HG03442 (cell line): ENCODE results near the gene CIITA.
"Not testable (repeated sequence)": the region's sequence is repeated elsewhere in the genome, so short reads cannot be mapped to it uniquely, and the experiment has no call there.

Experiments used
- ATAC-seq: cut with Tn5 transposase; IDR thresholded peaks from one replicate; pipeline ENCODE4 v1.9.1; 2021; ENCODE audit warnings: mild to moderate bottlenecking, moderate library complexity; ENCODE audit not compliant: unreplicated experiment

Gene CIITA

DNA sequence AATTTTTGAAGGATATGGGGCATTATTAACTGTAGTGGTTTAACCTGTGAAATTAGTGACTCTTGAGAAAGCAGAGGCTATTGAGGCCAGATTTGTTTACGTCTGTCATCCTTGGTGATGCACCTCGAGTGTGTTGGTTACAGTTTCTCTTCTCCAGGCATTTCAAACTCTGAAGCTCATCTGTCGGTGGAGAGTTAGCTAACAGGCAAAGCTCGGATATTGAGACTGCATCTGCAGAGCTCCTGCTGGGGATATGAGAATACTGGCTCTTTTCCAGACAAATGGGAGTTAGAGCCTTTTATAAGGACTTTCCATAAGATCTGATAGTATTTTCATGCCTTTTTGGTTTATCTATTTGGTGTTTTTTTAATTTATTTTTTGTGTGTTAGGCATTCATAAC is 74.0 kb downstream of the CIITA start:
- no peak for ATAC-seq

DNA sequence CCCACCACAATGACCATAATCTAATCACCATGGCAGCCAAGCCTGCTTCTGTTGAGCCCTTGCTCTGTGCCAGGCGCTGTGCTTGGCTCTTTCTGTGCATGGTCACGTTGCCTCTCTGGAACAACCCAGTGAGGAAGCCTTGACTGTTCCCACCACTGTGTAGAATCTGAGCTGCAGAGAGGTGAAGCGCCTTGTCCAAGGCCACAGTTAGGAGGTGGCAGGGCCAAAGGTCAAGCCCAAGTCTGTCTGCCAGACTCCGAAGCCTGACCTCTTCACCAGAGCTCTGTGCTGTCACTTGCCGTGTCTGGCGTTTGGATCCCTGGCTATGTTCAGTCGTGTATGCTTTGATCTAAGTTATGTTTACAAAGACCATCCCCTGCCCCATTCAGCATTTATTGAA is 77.9 kb downstream of the CIITA start:
- no peak for ATAC-seq

DNA sequence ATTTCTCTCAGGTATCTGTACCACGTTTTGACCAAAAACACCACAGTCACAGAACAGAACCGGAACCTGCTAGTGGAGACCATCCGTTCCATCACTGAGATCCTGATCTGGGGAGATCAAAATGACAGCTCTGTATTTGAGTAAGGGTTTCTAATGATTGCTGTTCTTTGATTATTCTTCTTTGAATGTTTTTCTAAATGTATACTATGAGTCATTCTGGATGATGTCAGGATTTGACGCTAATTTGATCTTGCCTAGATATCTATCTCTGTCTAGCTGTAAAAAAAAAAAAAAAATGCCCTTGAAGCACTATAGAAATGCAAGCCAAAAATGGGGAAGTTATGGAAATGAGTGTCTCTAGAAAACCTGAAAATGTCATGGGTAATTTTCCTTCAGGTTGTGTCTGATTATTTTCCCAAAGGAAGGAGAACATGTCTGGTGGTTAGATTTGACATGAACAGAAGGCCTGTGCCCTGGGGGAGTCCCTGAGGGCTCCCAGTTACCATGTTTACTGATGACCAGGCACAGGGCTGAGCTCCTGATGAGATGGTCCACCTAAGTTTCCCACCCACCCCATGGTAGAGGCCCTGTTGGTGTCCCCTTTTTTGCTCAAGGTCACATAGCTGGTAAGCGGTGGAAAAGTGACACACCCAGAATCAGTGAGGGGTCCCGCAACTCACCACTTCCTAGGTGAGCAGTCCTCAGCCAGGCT is 80.9 kb downstream of the CIITA start:
- ATAC-seq = no peak

DNA sequence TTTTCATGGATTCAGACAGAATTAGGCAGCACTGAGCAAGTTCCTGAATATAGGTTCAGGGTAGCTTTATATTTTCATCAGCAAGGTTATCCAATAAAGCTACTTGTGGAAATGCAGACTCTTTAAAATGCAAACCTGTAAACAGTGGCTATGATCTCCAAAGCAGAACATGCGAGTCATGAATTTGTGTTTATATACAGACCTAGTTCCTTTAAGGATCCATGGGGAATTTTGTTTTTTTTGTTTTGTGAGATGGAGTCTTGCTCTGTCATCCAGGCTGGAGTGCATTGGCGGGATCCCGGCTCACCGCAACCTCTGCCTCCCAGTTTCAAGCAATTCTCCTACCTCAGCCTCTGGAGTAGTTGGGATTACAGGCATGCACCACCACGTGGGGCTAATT is 82.2 kb downstream of the CIITA start:
- no peak for ATAC-seq

DNA sequence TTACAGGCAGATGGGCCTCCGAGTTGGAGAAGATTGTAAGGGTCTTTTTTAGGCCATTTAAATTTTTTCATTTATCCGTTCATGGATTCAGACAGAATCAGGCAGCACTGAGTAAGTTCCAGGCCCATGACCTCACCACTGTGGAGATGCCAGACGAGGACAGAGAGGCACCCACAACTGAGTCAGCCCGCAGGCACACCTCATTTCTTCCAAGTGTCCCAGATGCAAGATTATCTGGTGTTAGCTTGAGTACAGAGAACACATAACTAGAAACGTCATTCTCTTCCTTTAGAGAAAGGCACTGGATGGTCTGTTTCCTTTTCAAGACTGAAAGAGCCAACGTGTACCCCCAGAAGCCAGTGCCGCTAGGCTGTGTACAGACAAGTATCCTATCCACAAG is 84.2 kb downstream of the CIITA start:
- ATAC-seq = no peak

DNA sequence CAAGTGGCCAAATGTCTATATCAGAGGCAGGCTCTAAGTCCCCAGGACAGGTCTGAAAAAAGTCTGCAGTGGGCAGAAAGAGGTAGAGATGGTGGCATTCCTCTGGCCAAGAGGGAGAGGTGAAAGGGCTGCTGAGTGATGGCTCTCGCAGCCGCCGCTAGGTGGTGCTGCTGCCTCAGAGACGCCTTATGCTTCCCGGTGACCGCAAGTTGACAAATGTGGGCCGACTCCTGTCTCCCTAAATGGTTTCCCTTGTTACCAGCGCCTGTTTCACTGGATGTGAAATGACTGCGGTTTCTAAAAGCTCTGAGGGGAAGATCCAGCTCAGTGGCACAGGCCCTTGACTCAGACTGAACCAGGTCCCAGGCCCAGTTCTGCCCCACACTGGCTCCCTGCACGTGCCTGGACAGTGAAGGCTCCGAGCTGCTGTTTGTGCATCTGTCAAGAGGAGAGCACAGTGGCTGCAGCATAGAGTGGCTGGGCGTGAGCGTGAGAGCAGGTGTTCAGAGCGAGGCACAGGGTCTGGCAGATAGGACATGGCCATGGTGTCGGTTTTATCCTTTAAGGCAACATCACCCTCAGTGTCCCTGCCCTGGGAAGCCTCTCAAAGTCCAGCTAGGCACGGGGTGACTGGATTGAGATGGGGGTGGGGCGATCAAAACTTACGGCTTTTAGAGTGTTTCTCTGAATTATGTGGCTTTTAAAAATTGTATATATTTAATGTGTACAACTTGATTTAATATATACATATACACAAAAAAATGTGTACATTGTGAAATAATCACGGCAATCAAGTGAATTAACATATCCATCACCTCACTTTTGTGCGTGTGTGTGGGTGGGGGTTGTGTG is 87.3 kb downstream of the CIITA start:
- ATAC-seq = peak; percentile 41

DNA sequence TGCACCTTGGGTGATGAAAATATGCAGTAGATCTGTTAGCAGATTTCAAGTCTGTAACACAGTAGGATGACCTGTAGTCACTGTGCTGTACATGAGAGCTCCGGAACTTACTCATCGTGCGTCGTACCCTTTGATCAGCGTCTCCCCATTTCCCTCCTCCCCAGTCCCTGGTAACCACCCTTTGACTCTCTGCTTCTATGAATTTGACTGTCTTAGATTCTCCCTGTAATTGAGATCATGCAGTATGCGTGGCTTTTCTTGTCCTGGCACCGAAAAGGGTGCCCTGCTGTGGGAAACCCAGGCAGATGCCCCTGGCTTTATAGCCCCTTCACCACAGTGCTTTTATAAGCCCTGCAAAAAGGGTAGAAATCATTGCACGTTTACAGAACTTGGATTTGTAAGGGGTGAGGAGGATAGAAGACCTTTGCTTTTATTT is 87.9 kb downstream of the CIITA start:
- ATAC-seq = peak; percentile 50

DNA sequence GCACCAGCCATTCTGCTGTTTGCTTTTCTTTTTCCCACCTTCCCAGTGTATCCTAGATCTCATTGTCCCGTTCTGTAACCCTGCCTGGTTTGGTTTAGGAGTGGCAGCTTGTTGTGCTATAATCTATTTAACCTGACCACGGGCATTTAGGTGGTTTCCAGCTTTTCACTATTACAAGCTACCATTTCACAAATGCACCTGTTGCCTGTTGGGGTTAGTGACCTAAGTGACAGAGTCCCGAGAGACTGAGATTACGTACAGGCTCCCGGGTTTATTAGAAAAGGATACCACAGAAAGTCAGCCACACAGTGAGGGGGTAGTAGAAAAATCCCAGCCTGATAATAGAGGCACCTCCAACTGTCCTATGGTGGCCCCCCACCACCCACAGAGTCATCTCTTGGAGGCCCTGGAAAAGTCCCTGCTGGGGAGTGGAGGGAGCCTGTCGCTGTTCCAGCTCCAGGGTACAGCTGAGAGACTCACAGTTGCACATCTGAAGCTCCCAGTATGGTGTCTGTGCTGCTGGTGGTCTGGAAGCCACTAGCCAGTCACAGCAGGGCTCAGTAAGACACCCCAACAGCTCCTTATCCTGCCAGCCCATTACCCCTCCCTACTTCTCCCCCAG is 88.5 kb downstream of the CIITA start:
- peak; percentile 58 for ATAC-seq

DNA sequence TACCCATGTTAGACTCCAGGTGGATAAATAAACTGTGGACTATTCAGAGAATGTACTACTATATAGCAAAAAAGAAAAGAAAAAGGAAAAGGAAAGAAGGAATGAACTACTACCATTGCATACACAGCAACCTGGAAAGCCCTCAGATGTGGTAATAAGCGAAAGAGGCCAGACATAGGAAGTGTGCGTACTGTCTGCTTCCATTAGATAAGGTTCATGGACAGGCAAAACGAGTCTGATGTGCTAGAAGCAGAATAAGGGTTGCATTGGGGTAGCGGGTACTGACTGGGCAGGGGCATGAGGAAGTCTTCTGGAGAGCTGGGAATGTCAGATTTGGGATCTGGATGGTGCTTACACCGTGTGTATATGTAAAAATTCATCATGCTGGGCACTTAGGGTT is 89.1 kb downstream of the CIITA start:
- no peak for ATAC-seq

DNA sequence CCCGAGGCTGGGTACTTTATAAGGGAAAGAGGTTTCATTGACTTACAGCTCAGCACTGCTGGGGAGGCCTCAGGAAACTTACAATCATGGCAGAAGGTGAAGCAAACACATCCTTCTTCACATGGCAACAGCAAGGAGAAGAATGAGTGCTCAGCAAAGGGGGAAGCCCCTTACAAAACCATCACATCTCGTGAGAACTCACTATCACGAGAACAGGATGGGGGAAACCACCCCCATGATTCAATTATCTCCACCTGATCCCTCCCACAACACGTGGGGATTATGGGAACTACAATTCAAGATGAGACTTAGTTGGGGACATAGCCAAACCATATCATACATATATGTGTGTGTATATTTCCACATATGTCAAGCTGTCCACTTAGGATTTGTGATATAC is 89.6 kb downstream of the CIITA start:
- not testable (repeated sequence) for ATAC-seq

DNA sequence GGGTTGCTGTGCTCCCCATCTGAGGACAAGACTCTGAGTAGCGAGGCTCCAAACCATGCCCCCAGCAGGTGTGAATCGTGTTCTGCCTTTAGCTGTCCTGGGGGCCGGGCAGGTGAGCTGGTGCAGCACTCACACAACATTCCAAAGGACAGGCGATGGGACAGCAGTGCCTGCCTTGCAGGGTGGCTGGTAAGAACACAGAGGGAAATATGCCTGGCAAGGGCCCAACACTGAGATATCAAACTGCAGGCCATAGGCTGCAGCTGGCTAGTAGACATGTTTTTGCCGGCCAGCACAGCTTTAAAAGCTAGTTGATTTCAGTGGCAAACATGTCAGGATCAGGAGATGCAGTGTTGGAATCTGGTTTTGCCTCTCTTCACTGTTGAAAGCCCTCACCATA is 91.0 kb downstream of the CIITA start:
- no peak for ATAC-seq

DNA sequence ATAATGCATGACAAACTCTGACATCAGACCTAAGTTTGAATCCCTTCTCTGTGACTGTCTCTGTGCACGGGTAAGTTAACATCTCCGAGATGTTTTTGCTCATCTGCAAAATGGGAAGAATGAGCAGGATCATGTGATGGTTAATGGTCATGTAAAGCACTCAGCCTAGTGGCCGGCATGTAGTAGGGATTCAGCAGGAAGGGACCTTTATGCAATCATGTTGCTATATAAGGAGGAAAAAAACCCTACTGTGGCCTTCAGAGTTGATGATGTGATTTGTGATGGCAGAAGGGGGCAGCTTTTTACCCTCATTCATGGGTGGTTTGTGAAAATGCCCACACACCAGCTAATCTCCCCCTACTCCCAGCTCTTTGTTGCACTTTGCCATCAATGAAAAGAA is 91.5 kb downstream of the CIITA start:
- no peak for ATAC-seq

DNA sequence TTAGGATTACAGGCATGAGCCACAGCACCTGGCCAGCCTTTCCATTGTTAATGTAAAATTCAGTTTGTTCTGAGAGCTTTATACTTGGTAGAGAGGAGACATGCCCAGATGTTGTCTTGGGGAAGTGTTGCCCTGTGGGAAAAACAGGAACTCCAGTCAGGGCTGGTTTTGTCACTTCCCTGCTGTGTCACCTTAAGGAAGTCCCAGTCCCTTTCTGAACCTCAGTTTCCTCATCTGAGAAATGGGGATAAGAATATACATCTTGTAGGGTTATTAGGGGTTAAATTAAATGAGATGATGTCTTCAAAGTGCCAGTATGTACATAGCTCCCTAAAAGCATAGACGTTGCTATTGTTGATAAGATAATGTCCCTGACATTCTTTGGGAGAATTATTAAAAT is 92.6 kb downstream of the CIITA start:
- no peak for ATAC-seq

DNA sequence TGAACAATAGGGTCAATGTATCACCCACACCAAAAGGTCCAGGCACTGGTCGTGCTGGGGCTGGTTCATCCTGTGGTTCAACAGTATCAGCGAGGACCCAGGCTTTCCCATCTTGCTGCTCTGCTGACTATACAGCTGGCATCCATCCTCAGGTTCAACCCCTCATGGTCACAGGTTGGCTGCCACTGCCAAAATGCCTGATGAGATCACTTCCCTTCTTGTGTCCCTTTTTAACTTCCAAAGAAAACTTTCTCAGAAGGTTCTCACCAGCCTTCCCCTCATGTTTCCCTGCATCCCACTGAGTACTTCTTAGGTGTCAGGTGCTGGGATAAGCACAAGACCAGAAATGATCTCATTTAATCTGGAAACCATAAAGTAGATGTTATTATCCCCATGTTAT is 93.1 kb downstream of the CIITA start:
- no peak for ATAC-seq

DNA sequence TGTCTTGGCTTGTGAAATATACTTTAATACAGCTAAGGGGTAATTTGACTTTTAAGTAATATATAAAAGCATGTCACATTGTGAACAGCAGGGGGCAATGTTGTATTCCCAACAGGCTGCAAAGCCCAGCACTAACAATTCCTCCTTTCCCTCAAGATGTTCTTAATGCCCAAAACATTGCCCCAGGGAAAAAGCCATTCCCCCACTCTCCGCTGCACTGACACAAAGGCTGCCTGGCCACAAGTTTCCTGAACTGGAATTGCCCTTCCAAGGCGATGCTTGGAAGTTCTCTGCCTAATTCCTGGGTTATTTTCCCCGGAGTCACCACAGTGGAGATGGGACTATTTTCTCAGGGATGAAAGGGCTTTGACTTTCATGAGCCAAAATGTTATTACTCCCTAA is 94.6 kb downstream of the CIITA start:
- ATAC-seq = no peak

DNA sequence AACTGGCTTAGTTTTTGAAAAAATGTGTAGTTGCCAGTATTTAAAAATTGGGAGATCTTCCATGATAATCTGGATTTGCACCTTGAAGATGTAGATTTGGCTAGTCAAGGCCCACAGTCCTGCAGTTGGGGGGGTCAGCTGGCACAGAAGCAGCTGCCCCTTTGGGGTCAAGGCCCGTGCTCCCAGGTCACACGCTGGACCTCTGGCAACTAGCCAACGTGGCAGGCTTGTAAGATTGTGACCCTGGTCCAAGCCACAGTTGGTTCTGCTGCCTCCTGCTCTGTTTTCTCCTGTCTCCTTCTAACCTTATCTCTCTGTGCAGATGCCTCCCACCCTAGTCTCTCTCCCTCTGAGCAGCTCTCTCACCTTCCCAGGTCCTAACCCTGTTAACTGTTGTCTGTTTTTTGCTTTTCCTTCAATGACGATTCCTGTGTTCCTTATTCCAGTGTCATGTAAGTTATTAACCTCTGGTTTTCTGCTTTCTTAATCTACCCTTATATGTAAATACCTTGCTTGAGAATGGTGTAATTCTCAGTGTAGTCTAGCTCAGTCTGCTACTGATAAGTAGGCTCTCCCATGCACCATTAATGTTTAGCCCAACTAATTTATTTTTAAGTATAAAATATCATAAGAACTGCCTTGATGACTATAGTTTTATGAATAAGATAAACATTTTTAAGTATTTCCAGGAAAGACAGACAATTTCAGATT is 95.3 kb downstream of the CIITA start:
- no peak for ATAC-seq

DNA sequence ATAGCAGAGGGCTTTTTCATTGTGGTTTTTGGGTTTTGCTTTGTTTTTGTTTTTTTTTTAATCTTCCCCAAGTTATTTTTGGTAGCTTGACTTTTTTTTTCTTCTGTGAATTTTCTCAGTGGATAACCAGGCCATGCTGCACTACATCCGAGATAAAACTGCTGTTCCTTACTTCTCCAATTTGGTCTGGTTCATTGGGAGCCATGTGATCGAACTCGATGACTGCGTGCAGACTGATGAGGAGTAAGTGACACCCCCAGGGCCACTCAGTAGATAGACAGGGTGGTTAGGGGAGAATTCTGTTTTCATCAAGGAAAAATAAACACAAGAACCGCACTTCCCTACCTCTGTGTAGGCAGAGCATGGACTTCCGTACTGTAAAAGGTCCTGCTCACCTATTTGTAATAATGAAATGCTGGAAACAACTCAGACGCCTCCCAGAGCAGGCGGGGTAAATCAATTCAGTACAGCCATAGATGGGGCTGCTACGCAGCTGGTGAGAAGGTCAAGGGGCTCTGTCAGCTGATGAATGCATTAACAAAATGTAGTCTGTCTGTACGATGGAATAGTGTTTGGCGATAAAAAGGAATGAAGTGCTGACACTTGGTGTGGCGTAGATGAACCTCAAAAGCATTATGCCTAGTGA is 95.9 kb downstream of the CIITA start:
- ATAC-seq = no peak

DNA sequence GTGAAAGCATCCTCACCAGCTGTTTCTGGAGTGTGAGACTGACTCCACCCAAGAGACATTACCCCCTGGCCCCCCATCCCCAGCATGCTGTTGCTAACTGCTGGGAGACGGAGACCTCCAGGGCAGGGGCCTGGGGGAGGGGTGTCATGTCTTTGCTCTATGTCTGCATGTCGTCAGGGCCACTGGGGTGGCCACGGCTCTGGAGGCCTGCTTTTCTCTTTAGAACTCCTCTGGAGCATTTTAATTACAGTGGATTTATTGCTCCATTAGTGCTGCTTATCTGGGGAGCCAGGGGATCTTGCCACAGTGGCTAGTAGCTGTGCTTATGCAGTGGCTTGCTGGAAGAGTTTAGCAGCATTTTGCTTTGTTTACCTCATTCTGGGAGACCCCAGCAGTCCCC is 99.6 kb downstream of the CIITA start:
- no peak for ATAC-seq

DNA sequence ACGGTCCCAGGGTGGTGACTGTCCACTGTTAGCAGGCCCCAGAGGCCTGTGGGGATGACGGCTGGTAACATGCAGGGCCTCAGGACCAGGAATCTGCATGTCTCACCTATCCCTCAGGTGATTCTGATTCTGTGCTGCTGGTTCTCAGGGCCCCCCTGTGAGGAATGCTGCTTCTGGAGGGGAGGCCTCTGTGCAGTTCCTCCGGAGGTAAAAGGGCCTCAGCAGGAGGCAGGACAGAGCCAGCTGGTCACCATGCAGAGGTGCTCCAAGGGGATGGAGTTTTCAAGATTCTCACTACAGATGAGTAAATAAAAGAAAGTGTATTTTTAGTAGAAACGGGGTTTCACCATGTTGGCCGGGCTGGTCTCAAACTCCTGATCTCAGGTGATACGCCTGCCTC is 101.1 kb downstream of the CIITA start:
- ATAC-seq = no peak

DNA sequence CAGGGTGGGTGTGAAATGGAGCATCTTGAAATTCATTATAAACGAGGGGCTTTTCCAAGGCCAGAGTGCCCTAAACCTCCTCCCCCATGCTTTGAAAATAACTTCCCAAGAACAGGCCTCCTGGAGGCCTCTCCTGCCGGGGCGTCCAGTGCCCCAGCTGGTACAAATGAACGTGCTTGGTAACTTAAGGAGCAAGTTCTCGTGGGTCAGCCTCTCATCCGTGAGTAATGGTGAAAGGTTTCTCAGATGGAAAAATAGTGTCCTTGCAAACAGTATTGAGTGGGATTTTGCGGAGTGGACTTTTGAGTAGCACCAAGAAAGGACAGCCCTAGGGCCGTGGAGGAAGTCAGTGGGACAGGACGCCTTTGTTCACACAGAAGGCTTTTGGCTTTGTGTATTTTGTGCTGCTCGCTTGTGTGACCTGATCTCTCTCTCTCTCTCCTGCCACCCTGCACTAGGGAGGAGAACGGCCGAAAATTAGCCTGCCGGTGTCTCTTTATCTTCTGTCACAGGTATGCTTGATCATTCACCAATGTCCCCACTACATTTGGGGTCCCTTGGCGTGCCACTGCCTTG is 102.0 kb downstream of the CIITA start:
- ATAC-seq = no peak
